Pancreas (tissue), 10 donors: ENCODE measurements around the gene AGK. TPM values are rescaled to one million over a fixed set of nuclear protein-coding genes. Genes with fewer than 3 reads are reported as not detected.

ENCODE experiments used
- ATAC-seq, 4 donors: fragments of 200-7000 bp; cut with Tn5 transposase; one replicate each; pipeline versions ENCODE4 v1.8.0 to v1.9.1; 2020; ENCODE audit warnings: mild to moderate bottlenecking in 4 of 4, moderate library complexity in 4 of 4
- DNase-seq, 6 donors: peaks; one replicate each; pipeline ENCODE4 v3.0.0-alpha.2; 2020
- FAIRE-seq: peaks from 2 replicates; lab custom pipeline; 2012; peaks lifted over from hg19 to GRCh38; lab: Jason Lieb, UNC
- H3K27ac ChIP-seq, 4 donors: fragments of 200-600 bp; sonication (generic); 1 replicate in 3 of 4; 2 replicates in 1 of 4; pipeline versions ENCODE4 v1.5.0 to v1.8.0; 2020
- H3K27me3 ChIP-seq, 4 donors: fragments of 200-600 bp; one replicate each; pipeline ENCODE4 v1.8.0; 2021
- H3K36me3 ChIP-seq, 3 donors: fragments of 200-600 bp; sonication (generic) in 1 of 3; one replicate each; pipeline versions ENCODE4 v1.5.0 to v1.8.0; 2020 to 2021
- H3K4me1 ChIP-seq, 3 donors: fragments of 200-600 bp; one replicate each; pipeline ENCODE4 v1.8.0; 2021
- H3K4me3 ChIP-seq, 4 donors: fragments of 200-600 bp; sonication (generic) in 2 of 4; one replicate each; pipeline versions ENCODE4 v1.5.0 to v1.8.0; 2020 to 2021
- H3K9me3 ChIP-seq, 4 donors: fragments of 200-600 bp; one replicate each; pipeline ENCODE4 v1.8.0; 2021
- CTCF ChIP-seq, 4 donors: fragments of 200-600 bp; sonication (generic) in 3 of 4; IDR thresholded peaks; one replicate each; pipeline versions ENCODE4 v1.5.0 to v1.8.0; 2021; ENCODE audit warnings: antibody characterized with exemption in 4 of 4
- WGBS, 2 donors: extraction: QIAGEN DNeasy Blood & Tissue Kit; methylation state at CpG; one replicate each; pipeline ENCODE4 v1.1.7; 2013; 5-methylcytosine and 5-hydroxymethylcytosine counted together
- intact Hi-C, 3 donors: fragments of 100-400 bp; cut with DNase I; formaldehyde crosslinking; loops; one replicate each; pipeline versions ENCODE4 v1.11.1 to v1.14.2; 2022
- polyA plus RNA-seq, 2 donors: library from polyadenylated mRNA; stranded (reverse); fragments of 200-250 nt; gene quantifications; one replicate each; pipeline ENCODE4 v1.2.3, GENCODE V29; 2013
- total RNA-seq, 6 donors: library from RNA; stranded (reverse); fragmentation: NEBNext Ultra II Directional in 4 of 6; extraction: Animal tissue kit (Norgen Biotek cat#: 25700) in 4 of 6; gene quantifications; one replicate each; pipeline versions ENCODE4 v1.2.1 to v1.2.4, GENCODE V29; 2021 to 2023
- donor health status: healthy with polysubstance abuse.
- donor health status: DM: no; HTN: no; CAD: no; lungs with moderate emphysema.
- donor health status: DM: no; HTN: no; CAD: no.
- donor health status: control.
- donor health status: control.
- donor health status: Bipolar disorder and iron deficiency.
- donor health status: DM: yes; HTN: yes; CAD: no.
- donor health status: DM: no; HTN: no; CAD: no.
- donor health status: DM: no; HTN: no; CAD: no.
- donor health status: DM: yes; HTN: yes; CAD: no.

Gene AGK
- total RNA-seq: 10 to 100 TPM in 3 of 6 donors, 1 to 10 TPM in 3; 7.0 to 13.6 (median 10.2) TPM
- 10 to 100 TPM in 1 of 2 donors, 1 to 10 TPM in 1; 5.6 to 10.8 TPM for polyA plus RNA-seq

GRCh38 chr7:141551094-141551781, at the start of gene AGK:
AGK (plus strand) TSS chr7:141551410; CDS start chr7:141555467, 4,057 bp downstream.
- TF ChIP-seq CTCF (IDR thresholded peaks at IDR 0.05): no peak
- DNase-seq (peak; percentile 58 to 90 (median 74)), FAIRE-seq (no peak), ATAC-seq (peak; percentile 98 to 99 (median 99))
- intact Hi-C loops: no loop called here
- WGBS, 2 donors: 0 to 1% methylated on average over 63 to 66 of the region's 66 CpGs
- Histone ChIP-seq H3K4me3 (peak within 1 kb of the TSS; percentile 78 to 100 (median 90)), H3K27me3 (no peaks in the 10 kb centered on the region), H3K27ac (peak within 1 kb of the TSS in 2 of 4 donors; percentile 5 to 16), H3K4me1 (peaks cover 0 to 12% (median 0%) of the 10 kb centered on the region in 3 donors), H3K36me3 (no peaks in the 10 kb centered on the region), H3K9me3 (no peaks in the 10 kb centered on the region)

- DNase-seq (no peak), ATAC-seq (no peak), FAIRE-seq (no peak)
- intact Hi-C loops: no loop called here
- H3K4me3 ChIP-seq: no peak overlapping the region
- H3K4me1 ChIP-seq: no peaks in the 10 kb centered on the region
- H3K36me3 ChIP-seq: no peaks in the 10 kb centered on the region
- TF ChIP-seq CTCF (IDR thresholded peaks at IDR 0.05): no peak
- H3K27ac ChIP-seq: no peak overlapping the region
- 77 to 92% methylated on average over 2 of the region's 2 CpGs for WGBS, 2 donors
- no peaks in the 10 kb centered on the region for H3K9me3 ChIP-seq
- H3K27me3 ChIP-seq: no peaks in the 10 kb centered on the region
Observed at GRCh38 chr7:141501451-141501850, 49.8 kb upstream of the AGK start.

GRCh38 chr7:141511316-141511675, 39.9 kb upstream of the AGK start:
- intact Hi-C loops: no loop called here
- H3K27ac ChIP-seq: no peak overlapping the region

GRCh38 chr7:141511676-141512396, 39.4 kb upstream of the AGK start:
- Histone ChIP-seq H3K36me3 (no peaks in the 10 kb centered on the region), H3K4me1 (no peaks in the 10 kb centered on the region), H3K27me3 (no peaks in the 10 kb centered on the region), H3K27ac (no peak overlapping the region), H3K9me3 (no peaks in the 10 kb centered on the region), H3K4me3 (peak overlapping the region; percentile 0 to 54 (median 24))
- intact Hi-C loops: no loop called here
- no peak for TF ChIP-seq CTCF (IDR thresholded peaks at IDR 0.05)
- FAIRE-seq: no peak
- 2% methylated on average over 36 of the region's 36 CpGs for WGBS, 2 donors
- DNase-seq: peak; percentile 16 to 71 (median 32)
- peak; percentile 74 to 92 (median 88) for ATAC-seq

More at GRCh38 chr7:141511316-141511675, 39.9 kb upstream of the AGK start:
- no peaks in the 10 kb centered on the region for H3K9me3 ChIP-seq
- H3K4me3 ChIP-seq: peak overlapping the region in 3 of 4 donors; percentile 0 to 54 (median 34)
- no peaks in the 10 kb centered on the region for H3K4me1 ChIP-seq
- DNase-seq (no peak), ATAC-seq (peak; percentile 38 to 49 (median 44)), FAIRE-seq (no peak)
- H3K27me3 ChIP-seq: no peaks in the 10 kb centered on the region
- WGBS, 2 donors: 1 to 6% methylated on average over 7 to 8 of the region's 8 CpGs
- no peak for TF ChIP-seq CTCF (IDR thresholded peaks at IDR 0.05)
- no peaks in the 10 kb centered on the region for H3K36me3 ChIP-seq
